Measurements from ENCODE around the gene SACS.
"Not testable (repeated sequence)": the region's sequence is repeated elsewhere in the genome, so short reads cannot be mapped to it uniquely, and the experiment has no call there.

SACS gene

DNA sequence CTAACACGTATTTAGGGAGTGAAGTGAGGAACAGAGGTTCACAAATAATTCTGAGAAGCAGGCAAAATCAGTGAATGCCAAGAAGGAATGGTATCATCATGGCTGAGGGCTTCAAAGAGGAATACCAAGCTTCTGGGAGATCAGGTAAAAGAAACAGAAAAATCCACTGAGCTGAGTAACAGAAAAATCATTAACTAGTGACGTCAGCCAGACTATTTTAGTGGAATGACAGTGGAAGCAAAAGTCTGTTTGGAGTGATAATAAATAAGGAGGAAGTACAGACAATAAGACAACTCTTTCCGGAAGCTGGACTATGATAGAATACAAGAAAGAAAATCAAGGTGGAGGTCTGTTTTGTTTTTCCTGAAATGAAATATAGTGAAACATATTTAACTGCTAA lies 83.5 kb downstream of the SACS start:
- DNase-seq, result no peak

DNA sequence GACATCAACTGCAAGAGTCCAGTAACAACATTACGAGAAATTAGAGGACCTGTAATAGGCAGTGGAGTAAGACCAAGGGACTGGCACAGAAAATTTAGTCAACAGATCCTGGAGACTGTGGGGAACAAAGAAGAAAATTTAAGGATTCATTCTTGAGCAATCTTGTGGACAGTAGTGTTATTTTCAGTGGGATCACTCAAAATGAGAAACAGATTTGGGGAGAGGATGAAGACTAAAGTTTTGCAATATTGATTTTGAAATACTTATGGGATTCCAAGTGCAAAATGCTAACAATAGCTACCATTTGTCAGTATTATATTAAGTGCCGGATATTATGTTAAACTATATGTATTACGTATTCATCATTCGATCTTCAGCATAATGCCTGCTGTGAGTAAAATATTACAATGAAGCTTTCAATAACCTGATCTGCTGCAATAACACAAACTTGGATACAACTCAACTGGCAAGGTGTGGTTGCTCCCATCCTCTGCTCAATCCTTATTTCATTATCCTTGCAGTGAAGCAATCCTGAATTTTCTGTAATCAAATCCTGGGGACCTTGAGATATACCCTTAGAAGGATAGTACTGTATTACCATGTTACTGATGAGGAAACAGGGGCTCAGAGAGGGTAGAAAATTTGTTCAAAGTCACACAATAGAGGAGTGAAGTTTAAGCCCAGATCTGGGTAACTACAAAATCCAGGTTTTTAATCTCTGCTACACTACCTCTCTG lies 84.2 kb downstream of the SACS start:
- no peak for DNase-seq

DNA sequence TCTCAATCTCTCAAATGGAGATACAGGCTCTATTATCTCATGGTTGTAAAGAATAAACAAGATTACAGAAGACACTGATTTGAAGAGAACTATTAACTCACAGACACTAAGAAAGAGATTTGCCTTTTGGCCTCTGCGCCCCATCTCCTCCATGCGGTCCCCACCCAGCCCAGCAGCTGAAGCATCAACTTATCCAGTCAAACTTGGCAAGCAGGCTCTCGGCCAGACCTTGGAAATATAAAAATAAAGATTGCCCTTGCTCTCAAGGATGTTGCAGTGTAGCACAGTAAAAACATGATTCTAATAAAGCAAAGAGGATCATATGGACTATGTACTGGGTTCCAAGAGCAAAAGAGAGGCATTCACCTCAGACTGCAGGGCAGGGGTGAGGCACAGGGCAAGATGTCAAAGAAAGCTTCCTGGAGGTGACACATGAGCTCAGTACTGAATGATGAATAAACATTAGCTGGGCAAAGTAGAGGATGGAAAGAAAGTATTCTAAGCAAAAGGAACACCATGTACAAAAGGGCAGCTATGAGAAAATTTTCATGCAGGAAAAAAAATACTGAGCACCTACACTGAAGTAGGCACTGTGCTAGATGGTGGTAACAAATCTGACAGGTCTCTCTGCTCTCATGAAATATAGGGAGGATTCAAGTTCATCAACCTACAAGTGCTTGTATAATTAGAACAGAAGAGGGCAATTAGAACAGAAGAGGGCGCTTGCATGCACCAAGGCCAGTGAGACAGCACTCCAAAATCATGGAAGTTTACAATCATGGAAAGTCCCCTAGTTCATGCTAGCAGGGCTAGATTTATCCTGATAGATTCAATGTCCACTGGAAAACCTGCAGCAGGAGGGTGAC lies 85.0 kb downstream of the SACS start:
- no peak for DNase-seq

DNA sequence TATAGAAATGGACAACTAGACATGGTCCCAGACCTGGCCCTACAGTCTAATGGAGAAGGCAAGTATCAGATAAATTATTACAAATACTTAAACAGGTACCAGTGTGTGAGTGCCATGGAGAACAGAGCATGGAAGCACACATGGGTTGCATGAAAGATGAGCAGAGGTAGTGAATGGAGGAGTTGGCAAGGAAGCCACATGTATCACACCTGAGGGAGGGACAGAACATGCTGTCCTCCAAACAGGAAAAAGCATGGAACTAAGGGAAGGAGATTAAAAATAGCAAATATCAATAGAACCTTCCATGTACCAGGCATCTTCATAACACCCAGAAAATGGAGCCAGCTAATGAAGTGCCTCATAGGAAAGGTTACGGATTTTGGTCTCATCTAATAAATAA lies 85.9 kb downstream of the SACS start:
- DNase-seq, result no peak

DNA sequence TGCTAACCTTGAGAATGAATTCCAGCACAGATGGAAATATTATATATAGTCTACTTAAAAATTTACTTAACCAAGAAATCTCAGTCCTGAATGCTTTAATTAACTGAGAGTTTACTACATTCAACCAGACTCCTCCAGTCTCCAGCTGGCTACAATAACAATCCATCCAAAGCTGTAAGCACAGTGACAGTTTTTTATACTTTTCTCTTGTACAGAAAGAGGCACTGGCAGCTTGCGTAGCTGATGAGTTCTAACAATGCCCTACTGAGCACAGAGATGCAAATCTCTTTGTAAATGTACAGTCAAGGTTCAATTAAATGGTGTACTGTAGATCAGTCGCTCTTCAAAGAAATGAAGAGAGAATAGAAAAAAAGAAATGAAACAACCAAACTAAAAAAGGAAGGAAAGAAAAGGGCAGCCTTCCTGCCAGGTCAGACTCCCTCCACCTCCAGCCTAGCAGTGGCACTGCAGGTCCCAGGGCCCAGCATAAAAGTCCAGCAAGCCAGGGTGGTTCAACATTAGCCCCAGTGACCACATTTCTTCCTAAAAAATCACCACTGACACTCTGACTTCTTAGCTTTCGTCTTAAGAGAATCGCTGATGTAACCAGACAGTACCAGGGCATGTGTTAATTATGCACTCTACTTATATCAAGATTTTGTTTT lies 88.4 kb downstream of the SACS start:
- DNase-seq, result no peak

DNA sequence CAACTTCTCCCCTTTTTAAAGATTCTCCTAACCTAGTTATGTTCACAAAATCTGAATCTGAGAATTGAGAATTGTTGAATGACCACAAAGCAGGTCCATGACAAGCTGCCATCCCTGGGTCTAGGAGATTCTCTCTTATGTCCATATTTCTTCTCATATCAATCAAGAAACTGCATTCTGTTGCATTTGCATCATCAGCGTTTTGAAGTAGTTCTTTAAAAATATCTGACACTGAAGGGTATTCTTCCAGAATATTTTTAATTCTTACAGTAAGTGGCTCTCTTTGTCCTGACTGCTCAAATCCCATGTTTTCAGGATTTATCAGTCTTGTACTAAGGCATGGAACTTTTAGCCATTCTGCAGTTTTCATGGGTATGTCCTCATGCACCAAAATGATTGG lies 94.3 kb downstream of the SACS start:
- DNase-seq, result no peak

DNA sequence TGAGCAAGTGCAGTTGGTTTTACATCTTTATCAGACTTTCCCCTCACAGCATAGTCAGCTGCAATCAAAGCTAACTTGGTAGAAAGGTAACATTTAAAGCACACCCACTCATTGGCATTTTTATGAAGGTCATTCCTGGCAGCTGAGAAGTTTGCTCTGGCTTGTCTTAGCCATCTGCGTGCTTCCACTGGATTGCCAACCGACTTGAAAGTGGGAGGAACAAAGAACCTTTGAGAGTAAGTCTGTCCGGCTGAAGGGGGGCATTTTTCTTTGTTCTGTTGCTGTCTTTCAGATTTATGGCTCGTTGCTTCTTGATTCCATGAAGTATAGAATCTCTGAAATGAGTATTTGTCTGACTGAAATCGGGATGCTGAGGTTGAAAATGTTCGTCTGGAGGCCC lies 103.1 kb downstream of the SACS start:
- DNase-seq, result no peak

DNA sequence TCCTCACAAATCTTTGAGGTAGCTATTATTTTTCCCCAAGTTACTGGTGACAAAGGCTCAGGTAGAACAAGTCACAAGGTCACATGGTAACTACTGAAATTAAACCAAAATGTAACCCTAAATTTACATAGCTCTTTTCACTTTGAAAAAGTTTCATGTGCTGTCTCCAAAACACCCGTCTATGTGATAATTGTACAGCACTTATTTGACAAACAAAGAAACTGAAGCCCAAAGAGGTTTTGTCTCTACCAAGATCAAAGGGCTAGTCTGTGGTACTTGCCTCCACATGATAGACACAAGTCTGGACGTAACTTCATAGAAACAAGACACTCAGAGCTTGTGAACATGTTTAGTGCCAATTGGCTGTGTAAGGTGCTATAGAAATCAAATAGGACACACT lies 108.3 kb downstream of the SACS start:
- DNase-seq, result no peak

DNA sequence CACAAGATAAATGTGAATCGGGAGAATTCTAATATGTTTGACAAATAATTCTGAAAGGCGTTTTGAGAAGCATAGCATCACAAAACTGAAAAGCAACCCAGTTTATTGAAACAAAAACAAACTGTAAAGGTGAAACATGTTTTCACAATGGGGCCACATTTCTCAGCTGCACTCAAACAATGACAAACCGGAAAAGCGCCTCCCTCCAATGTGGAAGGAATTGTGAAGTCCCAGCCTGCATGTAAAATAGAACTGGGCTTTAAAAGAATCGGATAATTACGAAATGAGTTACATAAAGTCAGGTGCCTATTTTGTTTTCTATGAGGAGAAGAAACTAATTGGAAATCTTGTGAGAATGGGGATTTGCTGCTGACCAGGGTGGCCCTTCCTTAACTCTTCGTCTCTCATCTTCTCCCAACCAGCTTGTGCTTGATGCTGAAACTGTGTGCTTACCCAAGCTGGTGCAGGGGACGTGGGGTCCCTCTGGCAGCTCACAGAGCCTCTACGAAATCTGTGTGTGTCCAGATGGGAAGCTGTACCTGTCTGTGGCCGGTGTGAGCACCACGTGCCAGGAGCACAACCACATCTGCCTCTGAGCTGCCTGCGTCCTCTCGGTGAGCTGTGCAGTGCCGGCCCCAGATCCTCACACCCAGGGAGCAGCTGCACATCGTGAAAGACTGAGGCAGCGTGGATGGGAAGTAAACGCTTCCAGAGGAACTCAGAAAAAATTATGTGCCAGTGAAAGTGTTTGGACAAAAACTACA lies 109.4 kb downstream of the SACS start:
- no peak for DNase-seq

DNA sequence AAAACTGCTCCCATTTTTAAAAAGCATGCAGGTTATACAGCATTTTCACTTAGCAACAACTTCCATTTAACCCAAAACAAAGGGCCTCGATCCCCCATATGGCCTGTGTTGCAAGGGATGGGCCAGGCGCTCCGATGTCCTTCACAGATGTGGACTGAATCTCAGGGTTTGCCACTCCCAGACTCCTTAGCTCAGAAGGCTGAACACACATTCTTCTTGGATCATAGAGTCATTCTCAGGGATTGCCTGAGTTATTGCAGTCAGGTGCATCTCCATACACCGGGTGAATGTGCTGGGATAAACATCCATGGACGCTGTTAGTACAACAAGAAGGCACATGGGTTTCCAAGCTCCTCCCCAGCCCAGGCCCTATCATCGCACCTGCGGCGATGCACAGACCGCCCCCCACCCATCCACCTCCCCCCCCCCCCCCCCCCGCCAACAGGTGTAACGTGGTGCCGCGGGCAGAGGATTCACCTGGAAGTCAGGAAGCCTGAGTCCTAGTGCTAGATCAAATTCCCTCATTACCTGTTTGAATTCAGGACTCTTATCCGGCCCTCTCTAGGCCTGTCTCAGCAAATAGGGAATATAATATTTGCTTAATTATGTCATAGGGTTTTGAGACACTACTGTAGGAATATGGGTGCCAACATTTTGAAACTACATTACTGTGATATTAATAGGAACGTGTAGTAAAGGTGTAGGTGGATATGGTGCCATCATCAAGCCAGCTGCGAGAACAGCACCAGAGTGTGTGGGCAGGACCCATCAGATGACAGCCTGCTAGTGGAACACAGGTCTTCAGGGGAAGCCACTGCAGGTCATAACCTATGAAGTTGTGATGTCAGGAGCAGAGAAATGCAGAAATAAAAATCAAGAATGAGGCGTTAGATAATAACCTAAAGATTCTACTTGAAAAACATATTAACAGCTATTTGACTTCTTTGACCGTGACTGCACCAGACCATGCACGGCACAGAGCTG lies 110.9 kb downstream of the SACS start:
- peak; percentile 41 for DNase-seq

DNA sequence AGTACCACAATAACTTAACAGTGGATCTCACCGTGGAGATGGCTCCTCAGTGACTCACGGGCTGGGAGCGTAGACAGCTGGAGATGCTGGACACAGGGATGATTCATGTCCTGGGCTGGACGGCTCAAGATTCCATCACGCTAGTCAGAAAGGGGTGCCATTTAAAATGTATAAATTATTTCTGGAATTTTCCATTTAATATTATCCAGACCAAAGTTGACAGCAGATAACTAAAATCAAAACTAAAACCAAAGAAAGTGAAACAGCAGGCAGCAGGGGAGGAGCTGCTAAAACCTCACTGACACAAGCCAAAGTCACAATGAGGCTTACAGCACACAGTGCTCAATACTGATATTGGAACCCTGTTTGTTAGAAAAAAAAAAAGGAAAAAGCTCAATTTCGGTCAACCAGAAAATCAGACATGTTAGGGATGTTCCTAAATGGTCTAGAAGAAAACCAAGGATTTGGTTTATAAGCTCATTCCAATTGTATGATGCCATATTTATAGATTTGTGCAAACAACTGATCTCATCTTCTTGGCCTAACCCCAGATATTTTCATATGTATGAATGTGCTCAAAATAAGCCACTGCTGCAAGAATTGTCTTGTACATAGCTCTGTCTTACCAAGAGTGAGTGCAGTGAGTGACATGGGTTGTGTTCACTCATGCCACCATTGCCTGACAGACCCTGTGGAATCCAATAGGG lies 111.8 kb downstream of the SACS start:
- DNase-seq, result no peak

DNA sequence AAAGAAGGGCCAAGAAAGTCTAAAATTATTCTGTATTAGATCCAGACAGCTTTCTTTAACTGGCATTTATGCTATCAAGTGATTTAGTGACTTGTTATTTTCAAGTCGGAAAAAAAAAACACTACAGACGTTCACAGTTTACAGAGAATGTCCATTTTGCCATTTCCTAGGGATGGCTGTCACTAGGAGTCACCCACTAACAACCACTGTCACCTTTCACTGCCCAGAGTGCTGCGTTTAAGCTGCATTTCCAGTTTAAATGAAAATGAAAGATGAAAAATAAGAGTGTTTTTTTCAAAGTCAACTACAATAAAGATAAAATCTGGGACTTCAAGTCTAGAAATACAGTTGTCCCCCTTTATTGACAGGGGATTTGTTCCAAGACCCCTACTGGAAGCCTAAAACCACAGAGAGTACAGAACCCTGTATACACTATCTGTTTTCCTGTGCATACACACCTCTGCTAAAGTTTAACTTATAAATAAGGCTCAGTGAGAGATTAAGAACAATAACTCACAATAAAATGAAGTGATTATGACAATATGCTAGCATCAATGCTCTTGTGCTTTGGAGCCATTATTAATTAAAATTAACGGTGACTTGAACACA lies 112.5 kb downstream of the SACS start:
- DNase-seq, result no peak

DNA sequence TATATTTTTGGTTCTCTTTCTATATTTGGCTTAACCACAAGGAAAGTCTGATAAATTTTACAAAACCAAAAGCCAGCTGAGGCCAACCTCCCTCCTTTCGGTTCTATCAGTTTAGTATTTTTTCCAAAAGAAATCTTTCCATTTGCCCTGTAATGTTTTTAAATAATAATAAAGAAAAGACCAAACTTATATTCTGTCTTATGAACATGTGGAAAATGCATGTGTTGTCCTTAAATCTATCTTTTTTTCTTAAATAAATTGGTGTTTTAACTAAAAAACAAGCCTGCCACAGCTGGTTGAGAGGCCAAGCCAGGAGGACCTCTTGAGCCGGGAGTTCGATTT lies 113.6 kb downstream of the SACS start:
- no peak for DNase-seq

DNA sequence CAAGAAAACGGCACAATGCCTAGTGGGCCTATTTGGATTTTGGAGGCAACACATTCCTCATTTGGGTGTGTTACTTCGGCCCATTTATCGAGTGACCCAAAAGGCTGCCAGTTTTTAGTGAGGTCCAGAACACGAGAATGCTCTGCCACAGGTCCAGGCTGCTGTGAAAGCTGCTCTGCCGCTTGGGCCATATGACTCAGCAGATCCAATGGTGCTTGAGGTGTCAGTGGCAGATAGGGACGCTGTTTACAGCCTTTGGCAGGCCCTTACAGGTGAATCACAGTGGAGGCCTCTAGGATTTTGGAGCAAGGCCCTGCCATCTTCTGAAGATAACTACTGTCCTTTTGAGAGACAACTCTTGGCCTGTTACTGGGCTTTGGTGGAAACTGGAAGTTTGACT lies 118.7 kb downstream of the SACS start:
- not testable (repeated sequence) for DNase-seq

DNA sequence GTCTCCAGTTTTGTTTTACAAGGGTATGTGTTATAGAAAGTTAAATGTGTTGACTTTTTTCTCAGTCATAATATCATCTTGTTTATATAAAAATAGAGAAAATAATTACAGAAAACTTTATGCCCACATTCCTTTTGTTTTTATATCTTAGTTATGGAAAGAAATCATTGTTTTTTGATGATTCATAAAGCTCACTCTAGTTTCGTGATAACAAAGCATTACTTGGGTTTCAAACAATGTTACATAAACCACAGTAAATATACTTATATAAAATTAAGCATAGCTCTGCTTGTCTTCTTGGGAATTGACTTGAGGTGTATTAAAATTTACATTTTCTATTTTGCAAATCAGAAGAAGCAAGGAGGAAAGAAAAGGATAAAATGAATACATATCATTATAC lies 140.9 kb downstream of the SACS start:
- no peak for DNase-seq

DNA sequence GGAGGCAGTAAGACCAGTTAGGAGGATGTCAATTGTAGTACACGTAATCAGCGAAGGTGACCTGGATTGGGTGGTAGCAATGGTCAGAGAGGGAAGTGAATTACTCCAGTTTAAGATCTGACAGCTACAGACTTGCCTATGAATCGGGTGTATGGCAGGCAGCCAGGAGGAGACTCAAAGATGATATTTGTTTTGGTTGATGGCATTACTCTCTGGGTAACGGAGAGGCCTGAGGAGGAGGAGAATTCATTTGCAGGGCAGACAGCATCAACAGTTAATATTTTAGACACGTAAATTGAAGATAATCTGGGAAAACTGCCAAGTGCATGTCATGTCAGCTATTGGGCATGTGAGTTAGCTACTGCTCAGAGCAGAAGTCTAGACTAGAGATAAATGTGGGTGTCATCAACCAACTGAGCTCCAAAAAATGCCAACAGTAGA lies 143.6 kb downstream of the SACS start:
- peak; percentile 27 for DNase-seq

DNA sequence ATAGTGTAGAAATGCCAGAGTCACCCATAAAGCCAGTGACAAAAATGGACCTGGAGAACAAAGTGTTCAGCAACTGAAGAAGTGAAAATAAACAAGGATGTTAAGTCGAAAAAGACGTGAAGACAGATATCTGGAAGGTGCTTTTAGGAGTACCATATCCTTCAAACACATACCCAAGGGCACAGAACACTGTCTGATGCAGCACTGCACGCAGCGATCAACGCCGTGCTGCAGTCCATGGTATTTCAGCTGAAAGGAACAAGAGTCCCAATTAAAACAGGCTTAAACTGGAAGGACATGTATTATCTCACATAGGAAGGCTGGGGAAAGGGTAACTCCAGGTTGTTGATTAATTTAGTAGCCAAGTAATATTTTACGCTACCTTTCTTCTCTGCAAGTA lies 144.5 kb downstream of the SACS start:
- DNase-seq, result no peak

DNA sequence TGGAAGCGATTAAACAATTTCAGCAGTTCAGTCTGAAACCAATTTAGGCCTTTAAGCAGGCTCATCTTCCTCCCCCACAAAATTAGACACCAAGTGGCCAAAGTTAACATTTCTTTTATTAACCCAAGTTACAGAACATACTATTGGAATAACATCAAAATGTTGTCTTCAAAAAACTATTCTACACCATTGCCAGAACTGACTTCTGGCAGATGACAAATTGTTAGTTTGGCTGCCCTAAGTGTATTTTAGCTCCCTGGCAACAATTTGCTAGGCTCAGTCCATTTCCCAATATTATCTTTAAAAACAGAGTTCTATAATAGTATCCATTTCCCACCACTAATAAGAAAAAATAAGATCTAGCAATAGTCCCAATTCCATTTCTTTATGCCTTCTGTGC lies 144.9 kb downstream of the SACS start:
- DNase-seq, result no peak

DNA sequence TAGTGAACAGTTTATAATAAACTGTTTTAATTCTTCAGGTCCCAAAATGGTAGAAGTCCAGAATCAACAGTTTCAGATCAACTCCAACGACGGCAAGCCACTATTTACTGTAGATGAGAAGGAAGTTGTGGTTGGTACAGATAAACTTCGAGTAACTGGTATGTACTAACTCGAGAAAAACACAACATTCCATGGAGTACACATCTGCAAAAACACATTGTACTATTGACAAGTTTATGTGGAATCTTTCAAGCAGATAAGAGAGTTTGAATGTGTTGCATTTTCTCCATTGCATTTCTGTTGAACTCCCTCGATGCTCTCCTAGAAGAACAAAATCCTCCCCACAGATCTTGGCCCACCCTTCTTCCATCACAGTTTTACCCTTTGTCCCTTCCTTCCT lies 154.2 kb downstream of the SACS start:
- no peak for DNase-seq
